Nephron progenitor cell (in vitro differentiated cells): ENCODE results near the gene MACROH2A1.

Source experiments
- DNase-seq: peaks from one replicate; pipeline ENCODE4 v3.0.0; 2021
- H3K27ac Mint-ChIP-seq: 2 replicates; pipeline ENCODE4 v1.8.0; 2021; ENCODE audit warnings: mild to moderate bottlenecking, moderate library complexity, mixed read lengths
- H3K27me3 Mint-ChIP-seq: 2 replicates; pipeline ENCODE4 v1.8.0; 2021; ENCODE audit warnings: mild to moderate bottlenecking, low read depth, mixed read lengths; ENCODE audit not compliant: poor library complexity
- H3K36me3 Mint-ChIP-seq: 2 replicates; pipeline ENCODE4 v1.8.0; 2021; ENCODE audit warnings: low read depth, mixed read lengths
- H3K4me1 Mint-ChIP-seq: 2 replicates; pipeline ENCODE4 v1.8.0; 2021; ENCODE audit warnings: mixed read lengths
- H3K4me3 Mint-ChIP-seq: 2 replicates; pipeline ENCODE4 v1.8.0; 2021; ENCODE audit warnings: mild to moderate bottlenecking, moderate library complexity, mixed read lengths
- H3K9me3 Mint-ChIP-seq: 2 replicates; pipeline ENCODE4 v1.8.0; 2021; ENCODE audit warnings: mild to moderate bottlenecking, moderate library complexity, mixed read lengths
- TF ChIP-seq, protein P1 (sequence below): fragments of 200-600 bp; sonication (generic); IDR thresholded peaks from 2 replicates; pipeline ENCODE4 v1.5.0; 2021; ENCODE audit warnings: antibody characterized with exemption

Gene MACROH2A1

DNA sequence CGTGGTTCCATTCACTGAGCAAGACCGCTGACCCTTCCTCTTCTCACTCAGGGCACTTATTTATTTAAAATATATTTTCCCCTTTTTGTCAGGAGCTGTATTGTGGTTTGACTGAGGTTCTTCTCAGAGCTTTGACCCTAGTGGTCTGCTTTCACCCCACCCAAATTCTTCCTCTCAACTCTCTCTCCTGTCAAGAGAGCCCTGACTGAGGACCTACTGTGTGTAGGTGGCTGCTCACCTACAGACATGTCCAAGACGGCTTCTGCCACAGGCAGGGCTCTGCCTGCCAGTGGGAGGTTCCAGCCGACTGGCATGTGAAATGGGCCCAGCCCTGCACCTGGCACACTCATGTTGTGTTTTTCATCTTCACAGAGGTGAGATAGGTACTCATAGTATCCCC is 42.9 kb upstream of the MACROH2A1 start:
- Mint-ChIP-seq H3K9me3 (no peaks in the 10 kb centered on the region), H3K36me3 (no peaks in the 10 kb centered on the region), H3K27ac (no peak overlapping the region), H3K4me3 (no peak overlapping the region), H3K27me3 (peaks cover under 1% of the 10 kb centered on the region), H3K4me1 (peaks cover 86% of the 10 kb centered on the region)
- DNase-seq = no peak
- TF ChIP-seq, protein P1, sequence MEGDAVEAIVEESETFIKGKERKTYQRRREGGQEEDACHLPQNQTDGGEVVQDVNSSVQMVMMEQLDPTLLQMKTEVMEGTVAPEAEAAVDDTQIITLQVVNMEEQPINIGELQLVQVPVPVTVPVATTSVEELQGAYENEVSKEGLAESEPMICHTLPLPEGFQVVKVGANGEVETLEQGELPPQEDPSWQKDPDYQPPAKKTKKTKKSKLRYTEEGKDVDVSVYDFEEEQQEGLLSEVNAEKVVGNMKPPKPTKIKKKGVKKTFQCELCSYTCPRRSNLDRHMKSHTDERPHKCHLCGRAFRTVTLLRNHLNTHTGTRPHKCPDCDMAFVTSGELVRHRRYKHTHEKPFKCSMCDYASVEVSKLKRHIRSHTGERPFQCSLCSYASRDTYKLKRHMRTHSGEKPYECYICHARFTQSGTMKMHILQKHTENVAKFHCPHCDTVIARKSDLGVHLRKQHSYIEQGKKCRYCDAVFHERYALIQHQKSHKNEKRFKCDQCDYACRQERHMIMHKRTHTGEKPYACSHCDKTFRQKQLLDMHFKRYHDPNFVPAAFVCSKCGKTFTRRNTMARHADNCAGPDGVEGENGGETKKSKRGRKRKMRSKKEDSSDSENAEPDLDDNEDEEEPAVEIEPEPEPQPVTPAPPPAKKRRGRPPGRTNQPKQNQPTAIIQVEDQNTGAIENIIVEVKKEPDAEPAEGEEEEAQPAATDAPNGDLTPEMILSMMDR = no peak

DNA sequence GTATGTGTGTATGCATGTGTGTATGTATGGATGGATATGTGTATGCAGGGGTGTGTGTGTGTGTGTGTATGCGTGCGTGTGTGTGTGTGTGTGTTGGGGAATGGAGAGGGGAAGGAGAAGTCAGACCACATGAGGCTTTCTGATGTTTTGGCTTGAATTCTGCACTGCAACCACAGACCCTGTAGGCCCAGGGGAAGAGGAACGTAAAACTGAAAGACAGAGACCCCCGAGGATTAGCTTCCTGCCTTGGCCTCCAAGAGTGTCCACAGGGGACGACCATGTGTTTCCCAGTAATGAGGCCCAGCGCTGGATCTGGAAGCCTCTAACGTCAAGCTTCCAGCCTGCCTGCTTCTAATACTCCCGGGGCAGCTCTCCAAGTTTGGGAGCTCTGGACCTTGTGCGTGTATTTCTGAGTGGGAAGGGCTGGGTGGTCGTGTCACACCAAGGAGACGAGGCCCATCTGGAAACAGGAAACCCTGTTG is 42.4 kb upstream of the MACROH2A1 start:
- TF ChIP-seq, protein P1 = no peak
- Mint-ChIP-seq H3K27ac (no peak overlapping the region), H3K4me3 (no peak overlapping the region), H3K9me3 (no peaks in the 10 kb centered on the region), H3K36me3 (no peaks in the 10 kb centered on the region), H3K27me3 (no peaks in the 10 kb centered on the region), H3K4me1 (peaks cover 91% of the 10 kb centered on the region)
- no peak for DNase-seq

DNA sequence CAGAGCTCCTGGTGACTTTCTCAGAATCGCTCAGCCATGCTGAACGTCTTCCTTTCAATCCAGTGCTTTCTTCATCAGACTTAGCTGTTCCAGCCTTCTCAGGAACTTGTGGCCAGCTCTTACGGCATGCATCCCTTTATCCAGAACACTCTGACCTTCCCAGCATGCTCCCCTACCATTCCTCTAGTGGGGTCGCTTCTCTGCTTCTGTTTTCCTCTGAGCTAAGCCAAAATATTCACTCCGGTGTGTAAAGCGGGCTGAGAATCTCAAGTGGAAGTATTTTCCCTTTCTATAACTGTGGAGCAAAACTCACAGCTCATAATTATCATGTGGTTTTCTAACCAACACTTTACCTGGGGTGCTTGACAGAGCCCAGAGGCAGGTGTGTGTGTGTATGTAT is 41.9 kb upstream of the MACROH2A1 start:
- no peaks in the 10 kb centered on the region for H3K36me3 Mint-ChIP-seq
- H3K27ac Mint-ChIP-seq = no peak overlapping the region
- TF ChIP-seq, protein P1 = no peak
- H3K4me3 Mint-ChIP-seq = no peak overlapping the region
- H3K4me1 Mint-ChIP-seq = peaks cover 90% of the 10 kb centered on the region
- no peaks in the 10 kb centered on the region for H3K27me3 Mint-ChIP-seq
- DNase-seq = no peak
- no peaks in the 10 kb centered on the region for H3K9me3 Mint-ChIP-seq

DNA sequence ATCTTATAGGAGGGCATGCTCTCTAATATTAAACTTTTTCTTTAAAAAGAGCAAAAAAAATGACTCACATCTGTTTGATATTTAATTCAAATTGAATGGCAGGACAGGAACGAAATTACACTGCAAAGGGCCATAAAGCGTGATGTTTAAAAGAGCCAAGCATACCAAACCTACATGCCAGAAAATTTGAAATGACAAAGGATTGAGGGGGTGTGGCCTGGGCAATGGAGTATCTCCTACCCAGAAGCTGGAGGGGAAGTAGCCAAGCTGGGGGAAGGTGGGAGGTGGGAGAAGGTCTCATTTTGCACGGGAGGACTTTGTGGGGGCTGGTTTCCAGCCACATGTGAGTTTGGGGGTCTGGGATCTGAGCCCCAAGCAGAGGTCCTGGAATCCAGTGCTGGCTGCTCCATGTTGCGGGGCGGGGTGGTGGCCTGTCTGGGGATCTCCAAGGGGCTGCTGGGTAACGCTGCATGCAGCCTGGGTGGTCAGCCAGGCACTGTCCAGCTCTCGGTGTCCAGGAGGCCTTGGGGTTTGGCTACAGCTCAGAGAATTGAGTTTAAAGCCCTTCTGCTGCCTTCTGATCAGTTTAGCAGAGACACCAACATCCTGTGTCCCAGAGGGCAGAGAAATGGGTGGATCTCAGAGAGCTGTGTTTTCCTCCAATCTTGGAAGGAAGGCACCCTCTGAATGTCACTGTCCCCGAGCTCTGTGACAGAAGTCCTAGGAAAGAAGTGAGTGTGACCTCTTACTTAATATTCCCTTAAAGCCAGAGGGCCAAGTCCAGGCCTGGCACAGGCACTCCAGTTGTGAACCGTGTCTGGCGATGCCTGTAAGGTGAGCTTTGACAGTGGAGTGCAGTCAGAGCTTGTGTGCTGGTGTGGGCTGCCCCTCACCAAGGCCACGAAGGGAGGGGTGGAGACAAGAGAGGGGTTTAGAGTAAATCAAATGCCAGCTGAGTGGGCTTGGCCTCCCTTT is 40.5 kb upstream of the MACROH2A1 start:
- H3K27ac Mint-ChIP-seq = no peak overlapping the region
- H3K9me3 Mint-ChIP-seq = no peaks in the 10 kb centered on the region
- no peak for DNase-seq
- H3K27me3 Mint-ChIP-seq = no peaks in the 10 kb centered on the region
- peaks cover 91% of the 10 kb centered on the region for H3K4me1 Mint-ChIP-seq
- TF ChIP-seq, protein P1 = no peak
- H3K36me3 Mint-ChIP-seq = no peaks in the 10 kb centered on the region
- H3K4me3 Mint-ChIP-seq = no peak overlapping the region

DNA sequence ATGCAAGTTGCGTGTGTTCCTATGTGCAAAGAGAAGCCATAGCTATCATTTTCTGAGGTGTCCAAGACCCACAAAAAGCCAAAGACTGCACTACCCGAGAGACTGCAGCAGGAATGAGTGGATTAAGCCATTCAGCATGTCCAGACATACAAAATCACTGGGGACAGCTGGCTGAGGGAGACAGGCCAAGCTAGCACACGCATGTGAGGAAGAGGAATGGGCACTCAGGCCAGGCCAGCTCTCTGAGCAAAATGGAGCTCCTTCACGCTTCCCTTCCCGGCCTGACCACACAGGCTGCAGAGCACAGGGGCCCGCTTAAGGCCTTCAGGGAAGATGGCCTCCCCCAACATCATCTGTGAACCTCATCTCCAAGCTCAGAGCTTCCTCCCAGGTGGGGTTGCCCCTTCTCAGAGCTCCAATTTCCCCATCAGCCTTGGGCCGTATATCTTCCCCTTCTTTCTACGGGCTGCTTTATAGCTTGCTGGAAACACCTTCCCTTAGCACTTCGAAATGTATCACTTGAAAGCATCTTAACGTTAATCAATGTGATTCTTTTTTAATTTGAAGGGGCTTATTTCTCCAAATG is 39.7 kb upstream of the MACROH2A1 start:
- no peak for DNase-seq
- no peaks in the 10 kb centered on the region for H3K27me3 Mint-ChIP-seq
- H3K4me3 Mint-ChIP-seq = no peak overlapping the region
- H3K9me3 Mint-ChIP-seq = no peaks in the 10 kb centered on the region
- H3K27ac Mint-ChIP-seq = no peak overlapping the region
- TF ChIP-seq, protein P1 = no peak
- H3K4me1 Mint-ChIP-seq = peaks cover 92% of the 10 kb centered on the region
- H3K36me3 Mint-ChIP-seq = no peaks in the 10 kb centered on the region
